Head of caudate nucleus (tissue), 42 donors: Measurements from ENCODE around the gene ABCD2.
"Not testable (repeated sequence)": the region's sequence is repeated elsewhere in the genome, so short reads cannot be mapped to it uniquely, and the experiment has no call there.

Source experiments
- DNase-seq, 42 donors: peaks; one replicate each; pipeline versions ENCODE4 v3.0.0 to v3.0.0-alpha.2; 2020 to 2021; ENCODE audit warnings: mixed read lengths in 7 of 42
- intact Hi-C: fragments of 100-400 bp; cut with DNase I; formaldehyde crosslinking; loops from one replicate; pipeline ENCODE4 v1.15.0; 2022

The ABCD2 gene

GRCh38 chr12:39572551-39572950 lies 47.1 kb downstream of the ABCD2 start:
- intact Hi-C loops = no loop called here
- no peak for DNase-seq

- DNase-seq = no peak
- intact Hi-C loops = no loop called here
Measured at GRCh38 chr12:39571351-39571750, 48.3 kb downstream of the ABCD2 start.

DNA sequence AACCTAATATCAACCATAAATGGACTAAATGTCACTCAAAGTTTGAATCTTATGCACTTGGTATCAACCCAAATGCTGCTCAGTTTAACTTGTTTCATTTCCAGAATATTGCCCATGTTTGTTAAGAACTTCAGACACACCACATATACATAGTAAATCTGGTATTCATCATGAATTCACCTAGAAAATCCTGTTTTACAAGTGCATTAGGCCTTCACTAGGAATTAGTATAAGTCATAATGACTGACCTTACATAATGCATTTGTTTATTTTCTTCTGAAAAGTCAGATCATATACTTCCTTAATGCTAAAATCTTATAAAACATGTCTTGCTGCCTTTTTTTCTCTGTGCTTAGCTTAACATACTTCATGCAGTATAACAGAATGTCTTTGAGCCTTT lies 66.1 kb downstream of the ABCD2 start:
- no peak for DNase-seq
- intact Hi-C loops = no loop called here

GRCh38 chr12:39544211-39544610 lies 75.4 kb downstream of the ABCD2 start:
- DNase-seq, intact Hi-C loops: not testable (repeated sequence)

- DNase-seq = no peak
- intact Hi-C loops = no loop called here
Measured at GRCh38 chr12:39541471-39541870, 78.1 kb downstream of the ABCD2 start.

- DNase-seq = no peak
- intact Hi-C loops = no loop called here
Measured at GRCh38 chr12:39538679-39539104, 80.9 kb downstream of the ABCD2 start.

DNA sequence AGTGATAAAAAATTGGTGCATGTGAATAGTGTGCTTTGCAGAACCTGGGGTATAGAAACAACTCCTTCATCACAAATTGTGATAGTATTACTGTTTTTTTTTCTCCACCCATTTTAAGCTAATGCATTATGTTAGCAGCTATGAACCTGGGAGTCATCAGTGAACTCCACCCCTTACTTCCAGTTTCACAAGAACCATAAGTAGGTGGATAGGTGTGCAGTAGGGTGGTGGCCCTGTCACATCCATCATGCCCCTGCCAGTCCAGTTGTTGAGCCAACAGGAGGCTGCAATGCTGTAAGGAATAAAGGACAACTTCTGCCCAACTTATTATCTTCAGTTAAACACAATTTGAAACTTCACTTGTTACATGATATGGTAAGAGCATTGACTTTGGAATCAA lies 85.7 kb downstream of the ABCD2 start:
- DNase-seq = no peak
- intact Hi-C loops = no loop called here

DNA sequence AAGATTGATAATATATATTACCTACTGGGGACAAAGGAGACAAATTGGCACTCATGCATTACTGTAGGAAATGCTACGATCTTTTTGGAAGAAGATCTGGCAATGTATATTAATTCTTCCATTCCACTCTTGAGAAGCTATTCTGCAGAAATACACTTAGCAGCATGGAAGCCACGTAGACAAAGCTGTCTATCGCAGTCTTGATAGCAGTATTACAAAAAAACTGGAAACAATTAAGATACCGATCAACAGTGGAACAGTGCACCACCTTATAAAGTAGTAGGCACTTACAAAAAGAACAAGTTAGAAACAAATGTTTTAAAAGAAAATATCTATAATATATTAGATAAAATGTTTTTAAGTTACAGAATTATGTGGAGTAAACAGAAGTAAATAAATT lies 87.2 kb downstream of the ABCD2 start:
- intact Hi-C loops = no loop called here
- DNase-seq = no peak

- no peak for DNase-seq
- intact Hi-C loops = no loop called here
Measured at GRCh38 chr12:39526974-39527373, 92.6 kb downstream of the ABCD2 start.

- DNase-seq, intact Hi-C loops: not testable (repeated sequence)
Measured at GRCh38 chr12:39522167-39522566, 97.4 kb downstream of the ABCD2 start.

- intact Hi-C loops = no loop called here
- no peak for DNase-seq
Measured at GRCh38 chr12:39510001-39510400, 109.6 kb downstream of the ABCD2 start.

DNA sequence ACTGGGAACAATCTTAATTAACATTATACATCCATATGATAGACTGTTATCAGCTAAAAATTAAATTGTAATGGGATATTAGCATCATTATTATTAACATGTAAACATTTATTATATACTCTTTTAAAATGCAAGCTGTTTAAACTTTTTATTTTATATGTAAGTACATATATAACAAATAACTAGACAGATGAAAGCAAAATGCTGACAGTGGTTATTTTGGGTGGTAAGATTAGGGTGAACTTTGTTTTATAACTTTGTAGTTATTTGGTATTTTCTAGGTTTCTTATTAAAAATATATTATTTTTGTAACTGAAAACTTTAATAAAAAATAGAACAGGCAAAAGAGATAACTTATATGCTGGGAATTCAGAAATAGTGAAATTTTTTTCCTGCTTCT lies 114.0 kb downstream of the ABCD2 start:
- DNase-seq = no peak
- intact Hi-C loops = no loop called here

- DNase-seq = no peak
- intact Hi-C loops = no loop called here
Measured at GRCh38 chr12:39505023-39505422, 114.6 kb downstream of the ABCD2 start.

DNA sequence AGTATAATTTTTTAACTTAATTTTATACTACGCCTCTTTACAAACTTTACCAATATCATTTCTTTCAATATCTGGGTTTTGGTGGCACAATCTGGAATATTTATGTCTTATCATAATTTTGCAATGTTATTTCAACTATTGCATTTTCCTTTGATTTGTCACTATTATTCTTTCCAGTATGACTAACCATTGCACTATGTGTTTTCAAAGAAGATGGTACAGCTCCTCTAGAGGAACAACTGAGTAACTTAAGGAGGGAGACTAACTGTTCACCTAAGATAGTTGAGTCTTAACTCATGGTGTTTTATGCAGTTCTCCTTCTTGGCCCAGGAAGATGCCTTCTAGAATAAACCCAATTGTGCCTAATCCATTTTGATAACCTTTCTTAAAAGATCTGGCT lies 116.2 kb downstream of the ABCD2 start:
- no peak for DNase-seq
- intact Hi-C loops = no loop called here

DNA sequence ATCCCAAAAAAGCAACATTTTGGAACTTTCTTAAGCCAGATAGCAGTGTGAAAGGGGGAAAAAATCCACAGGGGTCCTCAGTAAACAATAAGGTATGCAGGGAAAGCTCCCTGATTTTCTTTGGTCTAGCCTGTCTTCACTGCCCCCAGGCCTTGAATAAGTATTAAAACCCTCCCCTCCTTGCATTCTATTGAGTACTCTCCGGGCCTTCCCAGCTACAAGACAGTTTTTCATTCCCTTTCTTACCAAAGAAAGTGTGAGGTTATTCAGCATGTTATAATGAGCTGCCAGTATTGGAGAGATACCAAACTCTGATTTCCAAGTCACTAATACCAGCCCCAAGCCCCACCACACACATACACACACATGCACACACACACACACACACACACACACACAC lies 116.9 kb downstream of the ABCD2 start:
- intact Hi-C loops = no loop called here

More for the DNA sequence above, 116.9 kb downstream of the ABCD2 start:
- DNase-seq = no peak
